Ascending aorta (tissue), 2 donors: ENCODE data around the gene SLC25A28. TPM values are rescaled to one million over a fixed set of nuclear protein-coding genes. Genes with fewer than 3 reads are reported as not detected.

Source experiments
- DNase-seq, 2 donors: peaks; one replicate each; pipeline ENCODE4 v3.0.0-alpha.2; 2019; ENCODE audit warnings: low spot score in 2 of 2
- H3K27ac ChIP-seq, 2 donors: fragments of 200-600 bp; sonication (generic); one replicate each; pipeline ENCODE4 v1.5.1; 2016 to 2017; ENCODE audit warnings: mild to moderate bottlenecking in 1 of 2
- H3K27me3 ChIP-seq: fragments of 200-600 bp; sonication (generic); one replicate; pipeline ENCODE4 v1.5.1; 2017
- H3K36me3 ChIP-seq, 2 donors: fragments of 200-600 bp; sonication (generic); one replicate each; pipeline ENCODE4 v1.5.1; 2016
- H3K4me1 ChIP-seq, 2 donors: fragments of 200-600 bp; sonication (generic); one replicate each; pipeline ENCODE4 v1.5.1; 2016 to 2017; ENCODE audit warnings: mild to moderate bottlenecking in 1 of 2
- H3K4me3 ChIP-seq, 2 donors: fragments of 200-600 bp; sonication (generic); one replicate each; pipeline ENCODE4 v1.5.1; 2016 to 2017; ENCODE audit warnings: mild to moderate bottlenecking in 1 of 2
- H3K9me3 ChIP-seq, 2 donors: fragments of 200-600 bp; sonication (generic); one replicate each; pipeline ENCODE4 v1.5.1; 2016
- intact Hi-C: fragments of 100-400 bp; cut with DNase I; formaldehyde crosslinking; loops from one replicate; pipeline ENCODE4 v1.15.1; 2023
- total RNA-seq: library from RNA; depleted of rRNA; stranded (reverse); fragments of >200 nt; gene quantifications from one replicate; pipeline ENCODE4 v1.1.0, GENCODE V29; 2016
- TF ChIP-seq, protein P1 (sequence below), 3 experiments: fragments of 200-600 bp in 2 of 3; fragments of 450-650 bp in 1 of 3; sonication (generic) in 2 of 3; IDR thresholded peaks; one replicate each; pipeline ENCODE4 v1.5.1; 2016 to 2019; ENCODE audit warnings: antibody characterized with exemption in 3 of 3, mild to moderate bottlenecking in 1 of 3, moderate library complexity in 1 of 3

SLC25A28 gene, protein sequence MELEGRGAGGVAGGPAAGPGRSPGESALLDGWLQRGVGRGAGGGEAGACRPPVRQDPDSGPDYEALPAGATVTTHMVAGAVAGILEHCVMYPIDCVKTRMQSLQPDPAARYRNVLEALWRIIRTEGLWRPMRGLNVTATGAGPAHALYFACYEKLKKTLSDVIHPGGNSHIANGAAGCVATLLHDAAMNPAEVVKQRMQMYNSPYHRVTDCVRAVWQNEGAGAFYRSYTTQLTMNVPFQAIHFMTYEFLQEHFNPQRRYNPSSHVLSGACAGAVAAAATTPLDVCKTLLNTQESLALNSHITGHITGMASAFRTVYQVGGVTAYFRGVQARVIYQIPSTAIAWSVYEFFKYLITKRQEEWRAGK
- total RNA-seq, result 25.2 TPM

DNA sequence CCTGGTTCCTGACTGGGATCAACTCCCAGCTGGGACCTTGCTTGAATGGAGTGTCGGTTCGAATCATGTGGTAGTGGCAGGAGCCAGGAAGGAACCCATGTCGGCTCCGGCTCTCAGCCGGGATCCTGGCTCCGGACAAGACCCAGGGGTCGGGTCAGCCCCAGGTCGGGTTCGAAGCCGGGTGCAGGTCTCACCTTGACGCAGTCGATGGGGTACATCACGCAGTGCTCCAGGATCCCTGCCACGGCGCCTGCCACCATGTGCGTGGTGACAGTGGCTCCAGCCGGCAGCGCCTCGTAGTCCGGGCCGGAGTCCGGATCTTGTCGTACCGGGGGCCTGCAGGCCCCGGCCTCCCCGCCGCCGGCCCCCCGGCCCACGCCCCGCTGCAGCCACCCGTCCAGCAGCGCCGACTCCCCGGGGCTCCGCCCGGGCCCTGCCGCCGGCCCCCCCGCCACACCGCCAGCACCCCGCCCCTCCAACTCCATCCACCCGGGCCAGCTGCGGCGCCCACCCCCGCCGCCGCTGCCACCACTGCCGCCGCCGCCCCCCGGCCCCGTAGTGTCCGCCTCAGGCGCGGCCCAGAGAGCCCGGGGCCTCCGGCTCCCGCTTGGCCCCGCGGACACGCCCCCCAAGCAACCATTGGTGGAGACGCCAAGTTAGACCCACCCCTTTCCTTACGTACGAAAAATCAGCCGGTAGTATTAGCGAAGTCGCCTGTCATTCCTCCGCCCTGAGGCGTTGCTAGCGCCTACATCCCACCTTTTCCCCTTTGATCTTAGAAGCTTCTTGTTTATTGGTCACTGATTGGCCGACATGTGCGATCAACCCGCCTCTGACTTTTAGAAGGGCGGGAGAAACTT lies at the start of gene SLC25A28:
Gene SLC25A28 (minus strand): TSS at position 589 of the 860 bp plus-strand sequence. CDS start 104 bp downstream, at position 485.
- TF ChIP-seq, protein P1, sequence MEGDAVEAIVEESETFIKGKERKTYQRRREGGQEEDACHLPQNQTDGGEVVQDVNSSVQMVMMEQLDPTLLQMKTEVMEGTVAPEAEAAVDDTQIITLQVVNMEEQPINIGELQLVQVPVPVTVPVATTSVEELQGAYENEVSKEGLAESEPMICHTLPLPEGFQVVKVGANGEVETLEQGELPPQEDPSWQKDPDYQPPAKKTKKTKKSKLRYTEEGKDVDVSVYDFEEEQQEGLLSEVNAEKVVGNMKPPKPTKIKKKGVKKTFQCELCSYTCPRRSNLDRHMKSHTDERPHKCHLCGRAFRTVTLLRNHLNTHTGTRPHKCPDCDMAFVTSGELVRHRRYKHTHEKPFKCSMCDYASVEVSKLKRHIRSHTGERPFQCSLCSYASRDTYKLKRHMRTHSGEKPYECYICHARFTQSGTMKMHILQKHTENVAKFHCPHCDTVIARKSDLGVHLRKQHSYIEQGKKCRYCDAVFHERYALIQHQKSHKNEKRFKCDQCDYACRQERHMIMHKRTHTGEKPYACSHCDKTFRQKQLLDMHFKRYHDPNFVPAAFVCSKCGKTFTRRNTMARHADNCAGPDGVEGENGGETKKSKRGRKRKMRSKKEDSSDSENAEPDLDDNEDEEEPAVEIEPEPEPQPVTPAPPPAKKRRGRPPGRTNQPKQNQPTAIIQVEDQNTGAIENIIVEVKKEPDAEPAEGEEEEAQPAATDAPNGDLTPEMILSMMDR (IDR thresholded peaks at IDR 0.05), result no peak
- peak within 1 kb of the TSS; percentile 61 to 96 for H3K4me3 ChIP-seq
- no peaks in the 10 kb centered on the region for H3K36me3 ChIP-seq
- intact Hi-C loops, result loop anchor here (1.0 to 10.0 kb wide), 7 partner anchors 113 to 1175 kb away; partner anchors contain the start of genes BLOC1S2, COX15, CUTC and DNMBP
- DNase-seq, result peak; percentile 94 to 97
- H3K27ac ChIP-seq, result peak within 1 kb of the TSS; percentile 97 to 99
- peaks cover 2 to 27% of the 10 kb centered on the region in 2 donors for H3K4me1 ChIP-seq
- H3K9me3 ChIP-seq, result no peaks in the 10 kb centered on the region
- H3K27me3 ChIP-seq, result no peaks in the 10 kb centered on the region

DNA sequence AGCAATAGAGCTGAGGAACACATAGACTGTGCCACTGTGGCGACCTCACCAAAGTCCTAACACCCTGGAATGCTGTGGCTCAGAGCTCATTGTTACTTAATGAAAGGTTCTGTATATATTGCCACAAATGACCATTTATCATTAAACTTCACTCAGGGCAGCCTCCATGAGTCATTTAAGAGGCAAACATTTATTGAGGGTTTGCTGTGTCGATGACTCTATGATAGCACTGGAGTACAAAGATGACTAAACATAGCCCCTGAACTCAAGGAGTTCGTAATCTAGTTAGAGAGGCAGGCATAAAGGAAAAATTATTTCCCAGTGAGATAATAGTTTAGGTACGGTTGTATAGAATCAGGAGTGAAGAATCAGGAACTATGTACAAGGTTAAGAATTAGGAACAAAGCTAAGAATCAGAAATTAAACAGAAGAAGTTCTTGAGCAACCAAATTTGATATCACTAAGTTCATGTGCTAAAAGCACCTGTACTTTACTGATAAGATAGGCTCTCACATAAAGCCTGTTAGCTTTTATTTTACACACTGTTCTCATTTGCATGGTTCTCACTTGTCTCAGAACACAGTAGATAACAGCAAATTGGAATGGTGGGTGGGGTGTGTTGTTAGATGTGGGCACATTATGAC lies 47.0 kb upstream of the SLC25A28 start:
- no peak for DNase-seq
- H3K4me1 ChIP-seq, result no peaks in the 10 kb centered on the region
- TF ChIP-seq, protein P1 (IDR thresholded peaks at IDR 0.05), result no peak
- intact Hi-C loops, result no loop called here
- no peaks in the 10 kb centered on the region for H3K9me3 ChIP-seq
- H3K36me3 ChIP-seq, result peaks cover 3 to 5% of the 10 kb centered on the region in 2 donors
- H3K27me3 ChIP-seq, result no peaks in the 10 kb centered on the region
- no peak overlapping the region for H3K4me3 ChIP-seq
- H3K27ac ChIP-seq, result no peak overlapping the region

DNA sequence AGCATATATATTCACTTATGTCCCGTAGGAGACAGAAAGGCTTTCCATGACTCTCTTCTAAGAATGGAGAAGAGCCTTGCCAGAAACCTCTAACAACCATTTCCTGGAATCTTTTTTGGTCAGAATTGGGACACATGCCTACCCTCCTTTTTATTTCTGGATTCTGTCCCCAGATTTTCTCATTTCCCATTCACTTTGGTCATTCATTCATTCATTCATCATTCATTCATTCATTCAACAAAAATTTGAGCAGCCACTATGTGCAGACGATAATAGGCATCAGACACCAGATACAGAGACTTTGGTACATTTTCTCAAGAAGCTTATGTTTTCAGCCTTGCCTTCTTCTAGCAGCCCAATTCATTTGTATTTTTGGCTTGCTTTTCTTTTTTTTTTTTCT lies 45.1 kb upstream of the SLC25A28 start:
- Histone ChIP-seq H3K4me1 (peaks cover 0 to 1% of the 10 kb centered on the region in 2 donors), H3K4me3 (no peak overlapping the region), H3K27ac (no peak overlapping the region), H3K9me3 (no peaks in the 10 kb centered on the region), H3K36me3 (peaks cover 3 to 5% of the 10 kb centered on the region in 2 donors), H3K27me3 (no peaks in the 10 kb centered on the region)
- no peak for DNase-seq
- TF ChIP-seq, protein P1 (IDR thresholded peaks at IDR 0.05), result no peak
- intact Hi-C loops, result no loop called here

DNA sequence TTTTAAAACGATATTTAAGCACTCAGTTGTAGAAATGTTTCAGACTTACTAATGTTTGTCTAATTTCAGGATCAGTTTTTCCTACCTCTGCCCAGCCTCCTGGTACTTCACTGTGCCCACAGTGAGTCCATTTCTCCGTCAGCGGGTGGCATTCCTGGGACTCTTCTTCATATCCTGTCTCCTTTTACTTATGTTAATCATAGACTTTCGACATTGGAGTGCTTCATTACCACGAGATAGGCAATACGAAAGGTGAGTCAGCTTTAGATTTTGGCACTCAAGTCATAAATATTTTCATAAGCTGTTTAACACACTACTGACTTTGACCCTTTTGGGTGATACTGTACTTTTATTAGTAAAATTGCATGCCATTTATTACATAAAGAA lies 41.1 kb upstream of the SLC25A28 start:
- Histone ChIP-seq H3K27ac (no peak overlapping the region), H3K36me3 (peaks cover 0 to 3% of the 10 kb centered on the region in 2 donors), H3K4me1 (peaks cover 0 to 7% of the 10 kb centered on the region in 2 donors), H3K27me3 (no peaks in the 10 kb centered on the region), H3K4me3 (no peak overlapping the region), H3K9me3 (no peaks in the 10 kb centered on the region)
- TF ChIP-seq, protein P1 (IDR thresholded peaks at IDR 0.05), result no peak
- intact Hi-C loops, result no loop called here
- no peak for DNase-seq

DNA sequence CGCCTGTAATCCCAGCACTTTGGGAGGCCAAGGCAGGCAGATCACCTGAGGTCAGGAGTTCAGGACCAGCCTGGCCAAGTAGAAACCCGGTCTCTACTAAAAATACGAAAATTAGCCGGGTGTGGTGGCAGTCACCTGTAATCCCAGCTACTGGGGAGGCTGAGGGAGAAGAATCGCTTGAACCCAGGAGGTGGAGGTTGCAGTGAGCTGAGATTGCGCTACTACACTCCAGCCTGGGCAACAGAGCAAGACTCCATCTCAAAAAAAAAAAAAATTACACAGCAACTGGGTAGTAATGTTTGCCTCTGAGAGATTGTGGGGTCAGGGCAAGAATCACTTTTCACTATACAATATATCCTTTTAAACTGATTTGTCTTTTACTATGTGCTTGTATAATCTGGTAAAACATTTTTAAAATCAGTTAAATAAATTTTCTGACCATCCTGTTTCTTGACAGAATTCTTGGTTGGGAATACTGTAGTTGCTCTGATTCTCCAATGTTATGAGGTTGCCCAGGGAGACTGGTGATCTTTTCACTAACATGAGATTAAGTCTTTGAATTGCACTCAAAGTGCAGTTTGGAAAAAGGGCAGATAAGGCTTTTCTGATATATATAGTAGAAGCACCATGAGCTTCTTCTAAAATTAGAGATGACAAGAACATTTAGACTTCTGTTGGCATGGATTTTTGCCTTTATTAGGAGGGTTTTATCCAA lies 40.6 kb upstream of the SLC25A28 start:
- H3K27ac ChIP-seq, result no peak overlapping the region
- H3K4me3 ChIP-seq, result no peak overlapping the region
- H3K4me1 ChIP-seq, result peaks cover 0 to 7% of the 10 kb centered on the region in 2 donors
- no peaks in the 10 kb centered on the region for H3K36me3 ChIP-seq
- TF ChIP-seq, protein P1 (IDR thresholded peaks at IDR 0.05), result no peak
- H3K27me3 ChIP-seq, result no peaks in the 10 kb centered on the region
- DNase-seq, result no peak
- H3K9me3 ChIP-seq, result no peaks in the 10 kb centered on the region
- intact Hi-C loops, result no loop called here
